Thyroid gland (tissue), 4 donors: ENCODE results near the gene TUFT1.

Experiments used
- POLR2A ChIP-seq, 2 donors: fragments of 450-650 bp; IDR thresholded peaks; one replicate each; pipeline ENCODE4 v1.6.1; 2017; ENCODE audit warnings: antibody characterized with exemption in 2 of 2, mild to moderate bottlenecking in 2 of 2, moderate library complexity in 1 of 2
- TF ChIP-seq, protein P1 (sequence below), 6 experiments: fragments of 200-600 bp in 3 of 6; fragments of 450-650 bp in 3 of 6; sonication (generic) in 3 of 6; IDR thresholded peaks; one replicate each; pipeline ENCODE4 v1.5.1; 2016 to 2019; ENCODE audit warnings: antibody characterized with exemption in 6 of 6, mild to moderate bottlenecking in 2 of 6, inconsistent platforms in 1 of 6, moderate library complexity in 1 of 6

DNA sequence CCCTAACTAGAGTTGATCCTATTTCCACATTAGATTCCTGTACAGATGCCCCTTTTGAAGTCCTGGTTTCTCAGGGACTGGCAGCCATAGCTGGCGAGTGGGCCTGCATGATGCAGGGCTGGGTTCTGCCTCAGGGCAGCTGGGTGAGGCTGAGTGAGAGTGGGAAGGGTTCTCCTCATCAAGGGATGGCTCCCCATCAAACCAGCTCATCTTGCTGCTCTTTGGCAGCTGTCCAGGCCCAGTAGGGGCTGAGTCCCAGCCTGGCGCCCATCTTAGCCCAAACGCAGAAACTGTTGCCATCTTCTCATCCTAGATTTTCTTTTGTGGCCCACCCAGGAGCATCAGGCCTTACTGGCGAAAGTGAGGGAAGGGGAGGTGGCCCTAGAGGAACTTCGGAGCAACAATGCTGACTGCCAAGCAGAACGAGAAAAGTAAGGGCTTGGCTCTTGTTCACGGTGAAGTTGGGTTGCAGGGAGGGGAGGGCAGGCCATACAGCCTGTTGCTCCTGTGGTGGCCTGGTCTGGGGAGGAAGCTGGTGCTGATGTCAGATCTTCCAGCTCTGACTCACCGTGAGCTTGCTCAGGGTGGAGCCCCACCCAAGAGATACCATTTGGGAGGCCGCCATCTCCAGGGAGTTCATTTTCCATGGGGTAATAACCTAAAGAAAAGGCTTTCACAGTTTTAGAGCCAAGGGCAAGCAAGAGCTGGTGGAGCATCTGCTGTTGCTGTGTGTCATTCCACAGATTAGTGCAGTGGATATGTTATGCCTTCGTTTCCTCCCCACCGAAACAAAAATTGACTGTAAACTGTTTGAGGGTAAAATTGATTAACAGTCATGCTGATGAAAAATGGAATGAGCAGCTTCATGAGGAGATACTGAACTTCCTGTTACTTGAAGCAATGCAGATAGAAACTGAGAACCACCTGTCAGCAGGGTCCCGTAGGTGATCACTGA, 34.7 kb downstream of the TUFT1 start:
- TF ChIP-seq, protein P1, sequence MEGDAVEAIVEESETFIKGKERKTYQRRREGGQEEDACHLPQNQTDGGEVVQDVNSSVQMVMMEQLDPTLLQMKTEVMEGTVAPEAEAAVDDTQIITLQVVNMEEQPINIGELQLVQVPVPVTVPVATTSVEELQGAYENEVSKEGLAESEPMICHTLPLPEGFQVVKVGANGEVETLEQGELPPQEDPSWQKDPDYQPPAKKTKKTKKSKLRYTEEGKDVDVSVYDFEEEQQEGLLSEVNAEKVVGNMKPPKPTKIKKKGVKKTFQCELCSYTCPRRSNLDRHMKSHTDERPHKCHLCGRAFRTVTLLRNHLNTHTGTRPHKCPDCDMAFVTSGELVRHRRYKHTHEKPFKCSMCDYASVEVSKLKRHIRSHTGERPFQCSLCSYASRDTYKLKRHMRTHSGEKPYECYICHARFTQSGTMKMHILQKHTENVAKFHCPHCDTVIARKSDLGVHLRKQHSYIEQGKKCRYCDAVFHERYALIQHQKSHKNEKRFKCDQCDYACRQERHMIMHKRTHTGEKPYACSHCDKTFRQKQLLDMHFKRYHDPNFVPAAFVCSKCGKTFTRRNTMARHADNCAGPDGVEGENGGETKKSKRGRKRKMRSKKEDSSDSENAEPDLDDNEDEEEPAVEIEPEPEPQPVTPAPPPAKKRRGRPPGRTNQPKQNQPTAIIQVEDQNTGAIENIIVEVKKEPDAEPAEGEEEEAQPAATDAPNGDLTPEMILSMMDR (IDR thresholded peaks at IDR 0.05), result no peak
- TF ChIP-seq POLR2A (IDR thresholded peaks at IDR 0.05), result no peak
